Neuronal stem cell (in vitro differentiated cells): Measurements from ENCODE around the gene MAP3K12. TPM values are rescaled to one million over a fixed set of nuclear protein-coding genes. Genes with fewer than 3 reads are reported as not detected.
"Not testable (repeated sequence)": the region's sequence is repeated elsewhere in the genome, so short reads cannot be mapped to it uniquely, and the experiment has no call there.

Experiments used
- DNase-seq: peaks from one replicate; pipeline ENCODE4 v3.0.0-alpha.2; 2013; ENCODE audit warnings: low spot score
- H2AFZ ChIP-seq: one replicate; pipeline ENCODE4 v1.6.1; 2013; ENCODE audit warnings: mild to moderate bottlenecking, low read length, inconsistent platforms
- H2AK5ac ChIP-seq: 2 replicates; pipeline ENCODE4 v1.6.1; 2013; ENCODE audit warnings: low read depth, mild to moderate bottlenecking, inconsistent platforms, low read length, moderate library complexity, mixed read lengths
- H2BK120ac ChIP-seq: 2 replicates; pipeline ENCODE4 v1.6.1; 2013; ENCODE audit warnings: low read depth, mild to moderate bottlenecking, inconsistent platforms, low read length, moderate library complexity, mixed read lengths
- H2BK12ac ChIP-seq: one replicate; pipeline ENCODE4 v1.6.1; 2013; ENCODE audit warnings: low read length, inconsistent platforms
- H2BK15ac ChIP-seq: 2 replicates; pipeline ENCODE4 v1.6.1; 2013; ENCODE audit warnings: mild to moderate bottlenecking, low read length, inconsistent platforms, mixed read lengths
- H2BK5ac ChIP-seq: one replicate; pipeline ENCODE4 v1.6.1; 2013; ENCODE audit warnings: inconsistent platforms, mild to moderate bottlenecking, low read length, moderate library complexity
- H3K14ac ChIP-seq: one replicate; pipeline ENCODE4 v1.6.1; 2013; ENCODE audit warnings: low read length, inconsistent platforms
- H3K18ac ChIP-seq: 2 replicates; pipeline ENCODE4 v1.6.1; 2013; ENCODE audit warnings: low read length, inconsistent platforms
- H3K23ac ChIP-seq: 2 replicates; pipeline ENCODE4 v1.6.1; 2013; ENCODE audit warnings: low read depth, mild to moderate bottlenecking, mixed read lengths, low read length, inconsistent platforms; ENCODE audit not compliant: poor library complexity
- H3K27ac ChIP-seq: replicated peaks from 3 replicates; pipeline ENCODE4 v1.5.1; 2013; ENCODE audit warnings: low read length, inconsistent platforms
- H3K27me3 ChIP-seq, 3 experiments: 2 replicates each; pipeline ENCODE4 v1.6.1; 2013; ENCODE audit warnings: low read length in 3 of 3, mild to moderate bottlenecking in 2 of 3, inconsistent platforms in 1 of 3, low read depth in 1 of 3, mixed read lengths in 1 of 3, moderate library complexity in 1 of 3; ENCODE audit not compliant: control insufficient read depth in 3 of 3, insufficient read depth in 3 of 3
- H3K36me3 ChIP-seq, 2 donors: replicated peaks in 1 of 2; 2 replicates each; pipeline ENCODE4 v1.6.1; 2013; ENCODE audit warnings: low read length in 2 of 2; ENCODE audit not compliant: control insufficient read depth in 2 of 2, insufficient read depth in 2 of 2
- H3K4ac ChIP-seq: 2 replicates; pipeline ENCODE4 v1.6.1; 2013; ENCODE audit warnings: inconsistent platforms, mild to moderate bottlenecking, low read length, moderate library complexity
- H3K4me1 ChIP-seq, 2 donors: 1 replicate in 1 of 2; 2 replicates in 1 of 2; pipeline ENCODE4 v1.6.1; 2013; ENCODE audit warnings: low read length in 2 of 2, low read depth in 1 of 2; ENCODE audit not compliant: control insufficient read depth in 2 of 2, insufficient read depth in 1 of 2
- H3K4me2 ChIP-seq: one replicate; pipeline ENCODE4 v1.6.1; 2013; ENCODE audit warnings: mild to moderate bottlenecking, low read length, inconsistent platforms; ENCODE audit not compliant: insufficient read depth, poor library complexity, severe bottlenecking
- H3K4me3 ChIP-seq, 2 donors: 2 replicates each; pipeline ENCODE4 v1.5.1; 2013; ENCODE audit warnings: low read length in 2 of 2, mild to moderate bottlenecking in 2 of 2, inconsistent platforms in 1 of 2, moderate library complexity in 1 of 2
- H3K79me1 ChIP-seq: one replicate; pipeline ENCODE4 v1.6.1; 2013; ENCODE audit warnings: low read depth, mild to moderate bottlenecking, inconsistent platforms, low read length, moderate library complexity
- H3K9ac ChIP-seq: one replicate; pipeline ENCODE4 v1.6.1; 2013; ENCODE audit warnings: mild to moderate bottlenecking, low read depth, low read length, inconsistent platforms; ENCODE audit not compliant: poor library complexity
- H3K9me3 ChIP-seq, 2 donors: replicated peaks in 1 of 2; 2 replicates each; pipeline versions ENCODE3 to v1.6.1; 2013; ENCODE audit warnings: low read length in 2 of 2, mild to moderate bottlenecking in 2 of 2, inconsistent platforms in 1 of 2, low read depth in 1 of 2, mixed read lengths in 1 of 2, moderate library complexity in 1 of 2; ENCODE audit not compliant: control insufficient read depth in 2 of 2, insufficient read depth in 1 of 2
- H4K8ac ChIP-seq: one replicate; pipeline ENCODE4 v1.6.1; 2013; ENCODE audit warnings: low read depth, mild to moderate bottlenecking, inconsistent platforms, low read length, moderate library complexity
- H4K91ac ChIP-seq: one replicate; pipeline ENCODE4 v1.6.1; 2013; ENCODE audit warnings: low read length, low read depth, mild to moderate bottlenecking, inconsistent platforms; ENCODE audit not compliant: poor library complexity
- WGBS, 2 donors: extraction: QIAGEN DNeasy Blood & Tissue Kit; methylation state at CpG; one replicate each; pipeline ENCODE4 v1.1.7; 2013; ENCODE audit warnings: missing lambda C conversion rate in 2 of 2, mixed read lengths in 1 of 2; ENCODE audit not compliant: insufficient read length in 2 of 2, insufficient replicate concordance in 1 of 2; ENCODE audit errors: extremely low coverage in 2 of 2; 5-methylcytosine and 5-hydroxymethylcytosine counted together
- small RNA-seq: library from polyadenylated mRNA; stranded (forward); fragments of <200 nt; extraction: miRNeasy Mini kit (QIAGEN cat#:217004); gene quantifications from one replicate; pipeline ENCODE3, GENCODE V24; 2013; ENCODE audit not compliant: insufficient read depth

Gene MAP3K12

DNA sequence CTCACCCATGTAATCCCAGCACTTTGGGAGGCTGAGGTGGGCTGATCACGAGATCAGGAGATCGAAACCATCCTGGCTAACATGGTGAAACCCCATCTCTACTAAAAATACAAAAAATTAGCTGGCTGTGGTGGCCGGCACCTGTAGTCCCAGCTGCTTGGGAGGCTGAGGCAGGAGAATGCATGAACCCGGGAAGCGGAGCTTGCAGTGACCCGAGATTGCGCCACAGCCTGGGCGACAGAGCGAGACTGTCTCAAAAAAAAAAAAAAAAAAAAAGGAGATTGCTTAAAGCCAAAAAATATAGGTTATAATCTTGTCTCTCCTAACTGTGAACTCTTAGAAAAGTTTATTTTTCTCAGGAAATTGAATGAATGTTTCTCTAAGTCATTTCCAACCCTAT, 63.9 kb downstream of the MAP3K12 start:
- H2BK12ac ChIP-seq, H3K18ac ChIP-seq, H4K91ac ChIP-seq, H3K23ac ChIP-seq, H3K4me3 ChIP-seq, H2BK120ac ChIP-seq, H4K8ac ChIP-seq, H3K9ac ChIP-seq, H3K27ac ChIP-seq, H2AK5ac ChIP-seq, H3K36me3 ChIP-seq, H2BK5ac ChIP-seq, H3K4me2 ChIP-seq, H2AFZ ChIP-seq, H3K27me3 ChIP-seq, H2BK15ac ChIP-seq, H3K79me1 ChIP-seq, H3K9me3 ChIP-seq, H3K14ac ChIP-seq, DNase-seq, H3K4ac ChIP-seq, H3K4me1 ChIP-seq: not testable (repeated sequence)
- WGBS, 2 donors = no CpG with 5 or more reads among the region's 9 CpGs

DNA sequence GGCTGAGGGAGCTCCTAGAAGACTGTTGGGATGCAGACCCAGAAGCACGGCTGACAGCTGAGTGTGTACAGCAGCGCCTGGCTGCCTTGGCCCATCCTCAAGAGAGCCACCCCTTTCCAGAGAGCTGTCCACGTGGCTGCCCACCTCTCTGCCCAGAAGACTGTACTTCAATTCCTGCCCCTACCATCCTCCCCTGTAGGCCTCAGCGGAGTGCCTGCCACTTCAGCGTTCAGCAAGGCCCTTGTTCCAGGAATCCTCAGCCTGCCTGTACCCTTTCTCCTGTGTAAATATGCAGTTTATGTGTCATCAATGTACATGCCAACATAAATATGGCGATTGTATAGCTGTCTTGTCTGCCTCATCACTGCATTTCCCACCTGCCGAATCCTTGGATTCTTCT, 68.1 kb downstream of the MAP3K12 start:
- H3K27me3 ChIP-seq = peaks cover 0 to 9% (median 0%) of the 10 kb centered on the region in 3 experiments
- no peak overlapping the region for H3K4me2 ChIP-seq
- no peaks in the 10 kb centered on the region for H3K4me1 ChIP-seq
- H2AFZ ChIP-seq = no peak overlapping the region
- no peak for DNase-seq
- no peak overlapping the region for H3K4ac ChIP-seq
- no peak overlapping the region for H3K27ac ChIP-seq
- no peak overlapping the region for H2BK12ac ChIP-seq
- H3K23ac ChIP-seq = no peak overlapping the region
- WGBS, 2 donors = no CpG with 5 or more reads among the region's 7 CpGs
- no peak overlapping the region for H4K91ac ChIP-seq
- H3K14ac ChIP-seq = no peak overlapping the region
- no peaks in the 10 kb centered on the region for H3K9me3 ChIP-seq
- no peak overlapping the region for H2BK15ac ChIP-seq
- no peak overlapping the region for H3K9ac ChIP-seq
- H2BK5ac ChIP-seq = no peak overlapping the region
- no peak overlapping the region for H2BK120ac ChIP-seq
- no peaks in the 10 kb centered on the region for H3K36me3 ChIP-seq
- no peak overlapping the region for H3K18ac ChIP-seq
- H3K4me3 ChIP-seq = no peak overlapping the region
- H4K8ac ChIP-seq = no peak overlapping the region
- H3K79me1 ChIP-seq = no peaks in the 10 kb centered on the region
- H2AK5ac ChIP-seq = no peak overlapping the region

DNA sequence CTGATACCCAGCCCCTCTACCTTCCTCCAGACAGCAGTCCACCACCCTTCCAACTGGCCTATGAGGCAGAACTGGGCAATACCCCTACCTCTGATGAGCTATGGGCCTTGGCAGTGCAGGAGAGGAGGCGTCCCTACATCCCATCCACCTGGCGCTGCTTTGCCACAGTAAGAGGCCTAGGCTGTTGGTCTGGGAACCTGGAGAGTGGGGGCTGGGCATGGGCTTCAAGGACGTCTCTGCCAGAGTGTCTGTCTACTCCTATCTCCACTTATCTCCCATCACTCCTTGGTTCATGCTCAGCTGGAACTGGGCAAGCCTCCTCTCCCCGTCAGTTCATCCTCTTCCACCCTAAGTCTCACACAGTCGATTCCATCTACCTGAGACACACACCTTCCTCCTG, 69.1 kb downstream of the MAP3K12 start:
- Histone ChIP-seq H3K14ac (peak overlapping the region; percentile 26), H3K4me3 (no peak overlapping the region), H2AFZ (no peak overlapping the region), H3K27ac (no peak overlapping the region), H3K4ac (no peak overlapping the region), H3K18ac (no peak overlapping the region), H2BK5ac (no peak overlapping the region), H2BK15ac (peak overlapping the region; percentile 6), H3K4me1 (peaks cover 3 to 6% of the 10 kb centered on the region in 2 donors), H4K8ac (no peak overlapping the region), H2BK12ac (no peak overlapping the region), H3K79me1 (no peaks in the 10 kb centered on the region), H3K4me2 (no peak overlapping the region), H2BK120ac (no peak overlapping the region), H3K36me3 (no peaks in the 10 kb centered on the region), H3K9ac (no peak overlapping the region), H3K23ac (no peak overlapping the region), H3K9me3 (no peaks in the 10 kb centered on the region), H3K27me3 (peaks cover 0 to 9% (median 0%) of the 10 kb centered on the region in 3 experiments), H2AK5ac (peak overlapping the region; percentile 25), H4K91ac (peak overlapping the region; percentile 19)
- DNase-seq = no peak
- WGBS, 2 donors = no CpG with 5 or more reads among the region's 5 CpGs

Small RNA genes within 50 kb of the gene (small RNA-seq; reads per million reads assigned to genes)
- gene AC023509.3 = not detected
